ENCODE measurements around the gene HINT3. TPM values are rescaled to one million over a fixed set of nuclear protein-coding genes. Genes with fewer than 3 reads are reported as not detected.
"Not testable (repeated sequence)": the region's sequence is repeated elsewhere in the genome, so short reads cannot be mapped to it uniquely, and the experiment has no call there.

HINT3 gene
- total RNA-seq, 1 donor from 2014 or later, result 32.3 TPM

DNA sequence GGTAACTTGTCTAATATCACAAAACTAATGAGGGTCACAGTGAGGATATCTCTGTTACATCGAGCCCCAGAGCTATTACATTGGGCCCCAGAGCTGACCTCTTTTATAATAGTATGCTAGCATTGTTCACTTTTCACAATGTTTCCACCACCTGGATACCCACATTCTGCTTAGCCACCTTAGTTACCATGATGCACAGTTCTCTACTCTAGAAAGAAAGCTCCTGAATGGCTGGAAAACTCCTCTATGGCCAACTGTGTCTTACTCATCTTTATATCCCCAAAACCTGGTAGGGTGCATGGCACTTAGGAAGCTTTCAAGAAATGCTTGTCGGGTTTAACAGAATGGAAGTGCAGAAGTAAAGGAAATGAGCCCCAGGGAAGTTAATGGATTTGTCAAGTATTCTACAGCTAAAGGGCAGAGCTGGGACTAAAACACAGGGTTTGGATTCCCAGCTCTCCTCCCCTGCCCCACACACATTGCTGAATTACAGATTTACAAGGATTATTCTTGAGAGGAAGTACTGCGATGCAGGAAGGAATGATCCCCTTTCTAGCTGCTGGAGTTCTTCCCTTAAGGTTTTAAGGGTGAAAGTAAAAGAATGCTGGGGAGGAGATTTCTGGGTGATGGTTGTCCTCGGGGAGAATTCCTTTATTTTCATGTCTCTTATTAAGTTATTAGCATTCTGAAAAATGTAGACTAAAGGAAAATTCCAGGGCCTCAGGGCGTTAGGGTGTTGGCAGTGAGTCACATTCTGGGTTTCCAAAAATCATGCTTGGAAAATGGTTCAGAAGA lies 16.1 kb upstream of the HINT3 start:
- DNase-seq (ENCODE audit: low spot score), result no peak

DNA sequence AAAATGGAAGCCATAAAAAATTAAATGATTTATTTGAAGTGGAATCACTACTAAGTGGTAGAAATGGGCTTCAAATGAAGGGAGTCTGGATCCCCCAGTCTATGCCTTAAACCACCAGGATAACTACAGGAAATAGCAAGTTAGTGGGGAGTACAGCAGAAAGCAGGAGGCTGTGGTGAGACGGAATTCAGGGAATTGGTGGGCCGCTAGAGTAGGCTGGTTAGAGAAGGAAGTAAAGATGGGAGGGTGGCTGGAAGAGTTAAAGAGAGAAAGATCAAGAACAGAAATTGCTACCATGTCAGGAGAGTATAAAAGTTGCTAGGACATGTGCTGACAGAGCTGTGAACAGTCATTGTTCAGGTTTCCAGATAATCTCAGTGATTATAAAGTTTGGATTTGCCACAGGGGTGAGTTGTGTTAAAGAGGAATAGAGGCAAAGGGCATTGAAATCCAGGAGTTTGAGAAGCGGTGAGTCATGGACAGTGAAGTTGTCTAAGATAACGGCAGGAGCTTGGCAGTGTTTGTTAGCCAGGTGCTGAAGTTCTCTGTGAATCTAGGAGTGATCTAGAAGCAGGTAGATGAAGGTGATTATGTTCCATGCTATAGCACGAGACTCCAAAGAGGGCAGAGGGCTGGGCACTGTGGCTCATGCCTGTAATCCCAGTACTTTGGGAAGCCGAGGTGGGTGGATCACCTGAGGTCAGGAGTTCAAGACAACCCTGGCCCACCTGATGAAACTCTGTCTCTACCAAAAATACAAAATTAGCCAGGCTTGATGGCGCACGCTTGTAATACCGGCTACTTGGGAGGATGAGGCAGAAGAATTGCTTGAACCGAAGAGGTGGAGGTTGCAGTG lies 13.7 kb upstream of the HINT3 start:
- DNase-seq (ENCODE audit: low spot score), result peak; percentile 58

DNA sequence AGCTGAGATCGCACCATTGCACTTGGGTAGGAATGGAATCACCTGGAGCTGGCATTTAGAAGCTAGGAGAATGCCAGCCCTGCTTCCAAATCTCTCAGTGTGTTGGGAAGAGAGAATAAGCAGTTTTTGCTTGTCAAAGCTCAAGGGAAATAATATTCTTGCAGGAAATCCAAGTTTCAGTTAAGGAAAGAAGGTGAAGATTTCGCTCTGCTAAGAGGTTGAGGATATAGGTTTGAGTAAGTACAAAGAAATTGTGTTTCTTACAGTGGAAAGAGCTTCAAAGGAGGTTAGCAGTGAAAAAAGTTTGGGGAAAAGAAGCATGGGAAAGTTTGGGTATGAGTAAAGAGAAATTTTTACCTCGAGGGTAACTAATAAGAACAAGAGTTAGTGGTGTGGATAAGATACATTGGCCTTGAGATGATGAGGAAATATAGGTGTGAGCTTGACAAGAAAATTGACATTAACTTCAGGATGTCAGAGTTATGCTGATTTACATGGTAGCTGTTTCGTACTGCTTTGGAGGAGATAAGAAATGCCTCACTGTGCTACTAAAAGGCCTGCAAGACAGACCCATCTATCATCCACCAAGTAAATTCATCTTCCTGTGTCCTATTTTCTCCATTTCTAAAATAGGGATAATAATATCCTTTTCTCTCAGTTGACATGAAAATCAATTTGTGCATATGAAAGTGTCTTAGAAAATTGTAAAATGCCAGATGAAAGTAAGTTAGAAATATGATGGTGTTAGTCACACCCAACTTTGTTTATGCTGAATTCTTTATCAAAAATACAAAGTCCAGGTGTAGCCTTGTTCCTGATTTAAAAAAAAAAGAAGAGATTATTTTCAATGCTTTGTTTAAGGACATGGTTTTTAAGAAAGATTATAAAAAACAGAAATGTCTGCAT lies 12.8 kb upstream of the HINT3 start:
- DNase-seq (ENCODE audit: low spot score), result no peak

DNA sequence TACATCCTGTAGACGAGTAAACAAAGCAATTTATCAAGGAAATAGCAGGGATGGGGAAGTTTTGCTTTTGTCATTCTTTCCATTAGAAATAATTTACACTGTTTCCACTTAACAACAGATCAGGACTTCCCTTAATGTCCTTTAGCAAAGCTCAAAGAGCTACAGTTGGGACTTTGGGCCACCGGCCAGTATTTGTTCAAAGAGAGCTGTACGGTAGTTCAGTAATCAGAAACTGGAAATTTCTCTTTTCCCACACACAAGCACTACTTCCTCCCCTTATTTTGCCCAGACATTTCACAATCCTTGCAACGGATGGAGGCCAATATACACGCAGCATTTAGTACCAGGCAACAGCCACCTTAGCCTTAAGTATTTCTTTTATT lies 12.1 kb upstream of the HINT3 start:
- peak; percentile 76 for DNase-seq (ENCODE audit: low spot score)

DNA sequence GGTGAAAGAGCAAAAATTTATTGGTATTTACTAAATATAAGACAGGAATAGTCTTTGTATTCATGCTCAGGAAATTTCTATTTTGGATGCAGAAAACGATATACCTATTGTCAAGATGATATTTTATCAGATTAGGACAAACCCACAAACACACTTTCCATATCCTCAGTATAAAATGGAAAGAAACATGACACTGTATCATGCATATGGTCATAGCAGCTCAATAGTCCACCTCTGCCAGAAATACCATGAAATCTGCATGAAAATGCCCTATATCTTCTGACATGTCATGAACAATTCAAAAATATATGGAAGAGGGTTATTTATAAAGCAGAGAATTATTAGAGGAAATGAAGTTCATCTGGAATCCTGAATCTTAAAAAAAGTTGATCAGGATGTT lies 11.7 kb upstream of the HINT3 start:
- DNase-seq (ENCODE audit: low spot score), result no peak

DNA sequence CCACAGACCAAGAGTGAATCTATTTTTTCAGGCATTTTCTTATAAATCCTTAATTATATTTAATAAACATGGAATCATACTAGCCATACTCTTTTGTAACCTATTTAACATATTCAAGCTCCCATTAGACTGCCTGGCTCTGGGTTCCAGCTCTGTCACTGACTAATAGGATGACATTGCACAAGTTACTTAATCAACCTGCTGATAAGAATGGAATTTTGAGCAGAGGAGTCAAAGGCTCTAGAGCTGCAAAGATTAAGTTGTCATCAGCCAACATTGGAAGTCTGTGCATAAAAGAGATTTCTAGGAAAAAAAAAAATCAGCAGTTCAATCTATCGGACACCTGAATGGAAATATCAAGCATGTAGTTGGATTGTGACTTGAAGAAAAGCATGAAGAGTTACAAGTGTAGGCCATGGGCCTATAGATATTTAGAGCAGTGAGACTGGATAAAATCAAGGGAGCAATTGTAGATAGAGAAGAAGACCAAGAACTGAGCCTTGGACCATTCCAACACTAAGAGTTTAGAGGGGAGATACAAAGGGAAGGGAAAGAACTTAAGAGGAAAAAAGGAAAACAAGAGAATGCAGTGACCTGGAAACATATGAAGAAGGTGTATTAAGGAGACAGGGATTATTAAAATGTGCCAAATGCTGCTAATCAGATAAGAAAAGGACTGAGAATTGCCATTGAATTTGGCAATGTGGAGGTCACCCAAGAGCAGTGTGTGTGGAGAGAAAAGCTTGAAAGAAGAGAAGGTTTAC lies 11.0 kb upstream of the HINT3 start:
- no peak for DNase-seq (ENCODE audit: low spot score)

DNA sequence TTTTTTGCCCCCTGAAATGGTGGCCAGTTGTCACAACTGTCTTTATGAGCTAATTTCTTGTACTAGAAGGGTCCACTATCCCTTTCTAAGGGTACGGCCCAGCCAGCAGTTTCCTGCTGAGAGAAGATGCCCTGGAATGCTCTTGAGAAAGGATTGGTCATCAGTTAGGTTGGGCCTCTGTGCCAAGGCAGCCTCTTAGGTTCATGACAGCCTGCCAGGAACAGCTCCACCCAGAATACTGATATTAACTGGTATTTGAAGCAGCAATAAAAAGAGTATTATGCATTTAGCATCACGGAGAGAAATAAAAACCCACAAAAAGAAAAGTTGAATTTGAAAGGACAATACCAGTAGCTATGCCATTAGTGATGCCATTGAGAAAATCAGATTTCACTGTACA lies 9.0 kb upstream of the HINT3 start:
- peak; percentile 44 for DNase-seq (ENCODE audit: low spot score)

DNA sequence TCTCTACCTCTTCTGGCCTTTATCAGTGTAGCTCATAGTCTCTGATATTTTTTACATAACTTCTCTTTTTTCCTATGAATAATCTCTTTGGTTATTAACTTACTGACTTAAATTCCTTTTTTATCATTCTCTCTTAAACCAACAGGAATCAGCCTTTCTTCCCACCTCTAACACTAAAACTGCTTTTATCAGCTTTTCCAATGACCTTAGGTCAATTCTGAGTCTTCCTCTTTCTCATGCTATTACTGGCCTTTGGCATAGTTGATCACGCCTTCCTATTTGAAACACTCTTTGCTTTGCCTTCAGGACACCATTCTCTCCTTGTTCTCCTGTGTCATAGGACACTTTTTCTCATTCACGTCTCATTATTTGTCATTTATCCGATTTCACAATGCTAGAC lies 8.1 kb upstream of the HINT3 start:
- no peak for DNase-seq (ENCODE audit: low spot score)

DNA sequence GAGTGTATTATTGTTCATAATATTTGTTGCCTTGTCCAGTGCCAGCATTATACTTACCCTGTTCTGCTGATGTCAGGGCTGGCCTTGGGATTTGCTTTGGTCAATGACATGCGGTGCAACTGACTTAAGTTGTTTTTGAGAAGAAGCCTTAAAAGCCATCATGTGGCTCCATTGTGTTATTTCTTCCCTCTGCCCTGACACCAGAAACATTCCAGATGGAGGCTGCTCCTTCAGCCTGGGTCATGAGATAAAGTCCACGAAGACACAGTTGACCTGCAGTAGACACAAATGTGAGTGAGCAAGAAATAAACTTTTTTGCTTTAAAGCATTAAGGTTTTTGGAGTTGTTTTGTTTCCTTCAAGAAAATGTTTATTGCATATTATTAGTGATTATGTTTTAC lies 7.5 kb upstream of the HINT3 start:
- DNase-seq (ENCODE audit: low spot score), result no peak

DNA sequence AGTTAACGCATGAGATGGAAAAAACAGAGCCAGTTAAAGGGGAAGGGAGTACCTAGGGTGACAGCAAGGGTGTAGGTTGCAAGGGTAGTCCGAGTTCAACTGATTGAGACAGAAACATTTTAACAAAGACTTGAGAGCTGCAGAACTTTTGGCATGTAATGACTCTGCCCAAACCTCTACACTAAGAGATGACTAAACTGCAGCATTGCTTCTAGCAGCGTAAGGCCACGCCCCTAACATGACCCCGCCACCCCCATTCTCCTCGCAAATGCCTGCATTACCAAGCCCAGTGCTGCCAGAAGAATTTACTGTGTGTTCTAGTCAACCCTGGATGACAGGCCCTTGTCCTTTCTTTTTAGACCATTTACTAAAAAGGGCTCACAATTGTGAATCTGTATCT lies 6.3 kb upstream of the HINT3 start:
- DNase-seq (ENCODE audit: low spot score), result no peak

DNA sequence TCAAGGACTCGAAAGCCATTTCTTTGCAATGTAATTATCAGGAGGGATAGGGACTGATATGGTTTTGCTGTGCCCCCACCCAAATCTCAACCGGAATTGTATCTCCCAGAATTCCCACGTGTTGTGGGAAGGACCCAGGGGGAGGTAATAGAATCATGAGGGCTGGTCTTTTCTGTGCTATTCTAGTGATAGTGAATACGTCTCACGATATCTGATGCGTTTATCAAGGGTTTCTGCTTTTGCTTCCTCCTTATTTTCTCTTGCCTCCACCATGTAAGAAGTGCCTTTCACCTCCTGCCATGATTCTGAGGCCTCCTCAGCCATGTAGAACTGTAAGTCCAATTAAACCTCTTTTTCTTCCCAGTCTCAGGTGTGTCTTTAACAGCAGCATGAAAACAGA lies 5.9 kb upstream of the HINT3 start:
- DNase-seq (ENCODE audit: low spot score), result not testable (repeated sequence)

DNA sequence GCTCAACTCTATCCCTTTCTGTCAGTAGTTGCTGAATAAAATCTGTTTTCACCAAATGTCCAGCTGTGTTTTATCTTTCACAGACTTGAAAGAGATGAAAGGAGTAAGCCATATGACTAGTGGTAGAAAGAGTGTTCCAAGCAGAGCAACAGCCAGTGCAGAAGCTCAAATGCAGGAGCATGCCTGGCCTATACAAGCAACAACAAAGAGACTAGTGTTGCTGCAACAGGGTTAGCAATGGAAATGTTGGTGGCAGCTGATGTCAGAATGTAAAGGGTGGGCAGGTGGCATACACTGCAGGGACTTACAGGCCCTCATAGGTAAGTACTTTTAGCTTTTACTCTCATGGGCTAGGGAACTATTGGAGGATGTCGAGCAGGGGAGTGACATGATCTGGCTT lies 5.2 kb upstream of the HINT3 start:
- no peak for DNase-seq (ENCODE audit: low spot score)

DNA sequence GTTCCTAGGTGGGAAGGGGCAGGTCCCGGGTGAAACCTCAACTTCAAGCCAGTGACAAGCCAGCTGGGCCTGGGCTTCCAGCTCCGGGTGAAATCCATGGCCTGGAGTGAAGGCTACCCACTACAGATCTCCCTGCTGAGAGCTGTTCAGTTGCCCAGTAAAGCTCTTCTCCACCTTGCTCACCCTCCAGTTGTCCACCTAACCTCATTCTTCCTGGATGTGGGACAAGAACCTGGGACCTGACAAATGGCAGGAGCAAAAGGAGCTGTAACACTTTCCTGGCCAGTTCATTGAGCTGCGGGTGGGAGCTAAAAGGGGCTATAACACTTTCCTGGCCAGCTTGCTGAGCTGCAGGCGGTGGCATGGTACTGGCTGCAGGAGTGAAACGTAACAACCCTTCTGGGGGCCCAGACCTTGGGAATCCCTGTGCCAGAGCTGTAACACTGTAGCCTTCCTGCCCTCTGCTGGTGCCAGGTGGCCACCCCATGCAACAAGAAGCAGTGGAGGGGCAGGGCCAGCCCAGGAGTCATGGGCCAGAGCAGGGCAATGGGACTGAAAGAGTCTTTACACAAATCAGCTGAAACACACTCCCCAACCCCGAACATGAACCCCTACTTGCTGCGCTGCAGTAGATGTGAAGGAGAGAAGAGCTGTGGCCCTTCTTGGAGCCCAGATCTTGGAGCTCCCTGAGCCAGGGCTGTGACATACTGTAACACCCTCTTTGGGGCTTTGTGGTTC lies 3.6 kb upstream of the HINT3 start:
- DNase-seq (ENCODE audit: low spot score), result no peak

DNA sequence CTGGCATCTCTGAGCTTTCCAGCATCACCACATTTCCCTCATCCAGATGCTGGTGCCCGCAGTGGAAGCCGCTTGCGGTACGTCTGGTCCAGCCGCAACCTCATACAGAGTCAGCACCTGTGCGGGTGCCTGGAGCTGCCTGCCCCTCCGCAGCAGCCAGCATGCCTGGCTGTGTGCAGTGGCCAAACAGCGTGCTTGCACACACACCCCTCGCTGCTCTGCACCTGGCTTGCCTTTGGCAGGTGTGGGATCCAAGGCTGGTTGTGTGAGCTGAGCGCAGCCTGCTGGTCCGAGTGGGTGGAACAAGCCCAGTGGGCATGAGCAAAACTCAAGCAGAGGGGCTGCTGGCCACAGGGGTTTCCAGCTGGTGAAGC lies 3.1 kb upstream of the HINT3 start:
- no peak for DNase-seq (ENCODE audit: low spot score)

DNA sequence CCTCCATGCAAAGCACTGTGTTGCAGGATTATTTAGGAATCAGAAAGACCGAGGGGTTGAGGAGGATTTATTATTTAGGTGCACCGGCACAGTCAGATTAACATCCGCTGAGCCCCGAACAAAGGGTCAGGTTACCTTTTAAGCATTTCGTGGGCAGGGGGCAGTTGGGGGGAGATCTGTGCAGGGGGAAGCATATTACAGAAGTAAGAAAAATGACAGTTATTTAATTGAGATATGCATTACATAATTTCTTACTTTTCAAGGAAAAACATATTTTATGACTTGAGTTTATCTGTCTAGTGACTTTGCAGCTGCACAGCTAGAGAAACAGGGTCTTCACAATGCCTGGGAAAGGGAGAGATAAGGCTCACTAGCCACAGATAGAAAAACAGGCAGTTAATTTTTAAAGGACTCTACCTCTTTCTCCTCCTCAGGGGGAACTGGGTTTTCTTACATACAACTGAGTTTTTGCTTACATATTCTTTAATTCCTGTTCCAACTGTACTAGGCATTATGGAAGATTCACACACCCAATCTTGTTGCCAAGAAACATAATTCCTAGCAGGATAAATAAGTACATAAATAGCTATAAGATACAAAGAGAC lies 1.7 kb upstream of the HINT3 start:
- no peak for DNase-seq (ENCODE audit: low spot score)

DNA sequence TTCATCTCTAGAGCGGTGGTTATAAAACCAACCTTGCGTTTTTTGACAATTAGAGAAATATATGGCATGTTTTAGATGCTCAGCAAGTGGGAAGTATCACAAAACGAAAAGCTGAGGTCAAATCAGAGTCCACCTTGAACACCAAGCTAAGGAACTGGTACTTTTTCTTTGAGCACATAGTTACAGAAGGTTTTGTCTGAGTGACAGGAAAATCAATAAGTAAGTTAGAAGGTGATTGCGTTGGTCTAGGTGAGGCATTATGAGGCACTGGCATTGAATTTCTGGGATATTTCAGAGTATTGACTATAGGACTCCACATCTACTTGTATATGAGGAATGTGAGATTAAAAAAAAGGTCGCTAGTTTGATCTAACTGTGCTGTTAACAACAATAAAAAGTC lies 597 bp upstream of the HINT3 start:
- DNase-seq (ENCODE audit: low spot score), result no peak

DNA sequence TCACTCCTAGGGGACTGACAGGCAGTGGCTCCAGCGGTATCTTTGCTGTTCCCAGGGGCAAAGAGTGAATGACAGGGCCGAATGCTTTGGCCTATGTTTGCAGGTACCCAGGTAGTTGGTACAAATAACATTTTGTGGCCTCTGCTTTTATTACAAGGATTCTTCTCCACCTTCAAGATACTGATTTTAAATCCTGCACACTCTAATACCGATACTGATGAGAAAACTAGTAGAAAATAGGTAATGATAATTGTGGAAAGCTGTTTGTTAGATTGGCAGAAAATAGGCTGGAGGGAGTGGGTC lies 772 bp downstream of the HINT3 start:
- DNase-seq (ENCODE audit: low spot score), result no peak

DNA sequence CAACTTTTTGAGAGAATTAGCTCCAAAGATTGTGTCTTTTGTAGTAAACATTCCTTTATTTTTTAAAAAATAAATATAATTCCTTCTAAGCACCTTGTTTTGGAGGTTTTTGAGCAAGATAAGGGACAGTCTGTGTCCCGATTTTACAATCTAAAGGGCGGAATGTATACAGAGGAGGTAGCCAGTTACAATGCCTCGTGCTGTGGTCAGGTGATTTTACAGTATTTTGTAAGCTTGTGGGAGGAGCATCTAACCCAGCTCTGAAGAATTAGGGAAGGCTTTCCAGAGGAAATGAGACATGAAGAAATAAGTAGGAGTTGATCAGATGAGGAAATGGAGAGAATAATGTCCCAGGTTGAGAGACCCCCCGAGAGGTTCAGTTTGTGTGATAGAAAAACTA lies 1.3 kb downstream of the HINT3 start:
- DNase-seq (ENCODE audit: low spot score), result peak; percentile 50

DNA sequence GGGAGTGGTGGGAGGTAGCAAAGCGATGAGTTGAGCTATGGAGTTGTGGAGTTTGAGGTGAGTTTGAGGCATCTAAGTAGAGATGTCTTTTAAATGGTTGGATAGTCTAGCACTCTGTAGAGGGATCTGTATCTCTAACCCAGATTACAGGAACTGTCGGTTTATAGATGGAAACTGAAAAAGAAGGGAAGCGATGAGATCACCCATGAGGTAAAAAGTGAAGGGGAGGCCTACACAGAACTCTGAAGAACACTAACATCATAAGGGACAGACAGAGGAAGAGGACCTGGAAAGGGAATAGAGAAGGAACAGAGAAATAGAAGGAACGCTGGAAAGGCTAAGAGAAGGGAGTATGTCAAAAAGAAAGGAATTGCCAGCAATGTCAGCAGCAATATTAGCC lies 2.5 kb downstream of the HINT3 start:
- DNase-seq (ENCODE audit: low spot score), result no peak

DNA sequence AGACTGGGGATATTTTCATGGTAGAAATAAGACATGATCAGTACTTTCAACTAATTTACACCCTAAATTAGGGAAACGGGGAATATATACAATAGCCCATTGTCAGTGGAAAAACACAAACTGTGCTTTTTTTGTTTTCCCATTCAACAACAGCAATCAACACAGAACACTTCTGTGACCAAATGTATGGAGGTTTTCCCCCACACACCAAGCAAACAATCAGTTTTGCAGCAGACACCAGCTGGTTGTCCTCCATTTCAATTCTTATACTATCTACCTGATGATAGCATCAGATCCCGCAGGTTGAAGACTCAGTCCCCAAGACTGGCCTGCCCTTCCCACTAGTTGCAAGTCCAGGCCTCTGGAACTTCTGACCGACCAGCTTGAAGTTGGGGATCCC lies 4.5 kb downstream of the HINT3 start:
- DNase-seq (ENCODE audit: low spot score), result no peak
